Renal pelvis (tissue), 12 donors: ENCODE data around the gene MIPEP. TPM values are rescaled to one million over a fixed set of nuclear protein-coding genes. Genes with fewer than 3 reads are reported as not detected.

Source experiments
- DNase-seq: peaks from one replicate; pipeline ENCODE4 v3.0.0-alpha.2; 2013
- long read RNA-seq, 16 experiments: transcript quantifications; one replicate each; lab custom pipeline, GENCODE V29; 2026
- polyA plus RNA-seq, 3 donors: library from polyadenylated mRNA; unstranded; fragments of 120-200 nt; gene quantifications; one replicate each; pipeline ENCODE4 v1.2.1, GENCODE V29; 2013; ENCODE audit not compliant: insufficient read length in 3 of 3

Gene MIPEP
- polyA plus RNA-seq, result 10 to 100 TPM; 27.0 to 28.6 (median 28.0) TPM
- long read RNA-seq, donor 1, transcript MIPEP-201 (19 exons, 2,400 nt), result major isoform, 11 of 35 reads
- long read RNA-seq, donor 1, transcript MIPEP-203 (2 exons, 543 nt), result minor isoform, 6 of 35 reads
- long read RNA-seq, donor 1, partial matches to known transcripts, result 18 of 35 reads
- long read RNA-seq, donor 1, other reads (novel, unspliced or antisense), result 0 of 35 reads
- long read RNA-seq, donor 2, transcript MIPEP-203 (2 exons, 543 nt), result major isoform, 7 of 31 reads
- long read RNA-seq, donor 2, partial matches to known transcripts, result 22 of 31 reads
- long read RNA-seq, donor 2, other reads (novel, unspliced or antisense), result 0 of 31 reads
- long read RNA-seq, donor 3, transcript MIPEP-201 (19 exons, 2,400 nt), result major isoform, 6 of 19 reads
- long read RNA-seq, donor 3, partial matches to known transcripts, result 10 of 19 reads
- long read RNA-seq, donor 3, other reads (novel, unspliced or antisense), result 0 of 19 reads
- long read RNA-seq, donor 4, transcript MIPEP-201 (19 exons, 2,400 nt), result major isoform, 9 of 39 reads
- long read RNA-seq, donor 4, partial matches to known transcripts, result 27 of 39 reads
- long read RNA-seq, donor 4, other reads (novel, unspliced or antisense), result 0 of 39 reads
- long read RNA-seq, donor 5, partial matches to known transcripts, result 0 of 5 reads
- long read RNA-seq, donor 5, other reads (novel, unspliced or antisense), result 0 of 5 reads
- long read RNA-seq, donor 6, transcript MIPEP-201 (19 exons, 2,400 nt), result major isoform, 8 of 32 reads
- long read RNA-seq, donor 6, partial matches to known transcripts, result 21 of 32 reads
- long read RNA-seq, donor 6, other reads (novel, unspliced or antisense), result 0 of 32 reads
- long read RNA-seq, donor 7, transcript MIPEP-203 (2 exons, 543 nt), result major isoform, 9 of 28 reads
- long read RNA-seq, donor 7, transcript MIPEP-201 (19 exons, 2,400 nt), result minor isoform, 6 of 28 reads
- long read RNA-seq, donor 7, partial matches to known transcripts, result 13 of 28 reads
- long read RNA-seq, donor 7, other reads (novel, unspliced or antisense), result 0 of 28 reads
- long read RNA-seq, donor 8, partial matches to known transcripts, result 0 of 3 reads
- long read RNA-seq, donor 8, other reads (novel, unspliced or antisense), result 0 of 3 reads
- long read RNA-seq, donor 9, transcript MIPEP-203 (2 exons, 543 nt), result major isoform, 11 of 44 reads
- long read RNA-seq, donor 9, transcript MIPEP-201 (19 exons, 2,400 nt), result minor isoform, 9 of 44 reads
- long read RNA-seq, donor 9, partial matches to known transcripts, result 24 of 44 reads
- long read RNA-seq, donor 9, other reads (novel, unspliced or antisense), result 0 of 44 reads
- long read RNA-seq, donor 10, transcript MIPEP-203 (2 exons, 543 nt), result major isoform, 6 of 33 reads
- long read RNA-seq, donor 10, partial matches to known transcripts, result 24 of 33 reads
- long read RNA-seq, donor 10, other reads (novel, unspliced or antisense), result 0 of 33 reads
- long read RNA-seq, donor 11, transcript MIPEP-203 (2 exons, 543 nt), result major isoform, 8 of 18 reads
- long read RNA-seq, donor 11, partial matches to known transcripts, result 6 of 18 reads
- long read RNA-seq, donor 11, other reads (novel, unspliced or antisense), result 0 of 18 reads
- long read RNA-seq, donor 12, transcript MIPEP-203 (2 exons, 543 nt), result major isoform, 8 of 29 reads
- long read RNA-seq, donor 12, partial matches to known transcripts, result 18 of 29 reads
- long read RNA-seq, donor 12, other reads (novel, unspliced or antisense), result 0 of 29 reads
- long read RNA-seq, donor 13, partial matches to known transcripts, result 5 of 11 reads
- long read RNA-seq, donor 13, other reads (novel, unspliced or antisense), result 0 of 11 reads
- long read RNA-seq, donor 14, result 0 reads
- long read RNA-seq, donor 15, transcript MIPEP-201 (19 exons, 2,400 nt), result major isoform, 7 of 44 reads
- long read RNA-seq, donor 15, transcript MIPEP-203 (2 exons, 543 nt), result major isoform, 7 of 44 reads
- long read RNA-seq, donor 15, partial matches to known transcripts, result 30 of 44 reads
- long read RNA-seq, donor 15, other reads (novel, unspliced or antisense), result 0 of 44 reads
- long read RNA-seq, donor 16, transcript MIPEP-203 (2 exons, 543 nt), result major isoform, 16 of 54 reads
- long read RNA-seq, donor 16, transcript MIPEP-201 (19 exons, 2,400 nt), result minor isoform, 9 of 54 reads
- long read RNA-seq, donor 16, partial matches to known transcripts, result 29 of 54 reads
- long read RNA-seq, donor 16, other reads (novel, unspliced or antisense), result 0 of 54 reads

GRCh38 chr13:23888658-23889614 is at the start of gene MIPEP:
Gene MIPEP (minus strand): TSS chr13:23889400. CDS start chr13:23889320, 80 bp downstream.
- DNase-seq, result peak; percentile 96

- no peak for DNase-seq
These were observed 45.3 kb upstream of the MIPEP start for GRCh38 chr13:23934520-23934919.

- no peak for DNase-seq
These were observed 39.8 kb upstream of the MIPEP start for GRCh38 chr13:23928985-23929384.

DNA sequence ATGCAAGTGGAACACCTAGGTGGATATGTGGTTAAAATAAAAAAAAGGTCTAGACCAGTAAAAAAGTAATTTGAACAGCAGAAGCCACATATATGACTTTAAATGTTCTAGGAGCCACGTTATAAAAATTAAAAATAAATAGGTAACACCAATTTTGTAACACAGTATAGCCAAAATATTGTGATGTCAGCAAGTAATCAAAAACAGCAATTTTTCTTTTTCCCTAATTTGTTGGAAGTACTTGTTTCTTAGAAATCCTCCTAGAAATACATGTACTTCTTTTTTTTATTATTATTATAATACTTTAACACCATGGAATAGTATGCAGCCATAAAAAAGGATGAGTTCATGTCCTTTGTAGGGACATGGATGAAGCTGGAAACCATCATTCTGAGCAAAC is 33.8 kb upstream of the MIPEP start:
- DNase-seq, result no peak

GRCh38 chr13:23922005-23922932 is 33.1 kb upstream of the MIPEP start:
- no peak for DNase-seq

DNA sequence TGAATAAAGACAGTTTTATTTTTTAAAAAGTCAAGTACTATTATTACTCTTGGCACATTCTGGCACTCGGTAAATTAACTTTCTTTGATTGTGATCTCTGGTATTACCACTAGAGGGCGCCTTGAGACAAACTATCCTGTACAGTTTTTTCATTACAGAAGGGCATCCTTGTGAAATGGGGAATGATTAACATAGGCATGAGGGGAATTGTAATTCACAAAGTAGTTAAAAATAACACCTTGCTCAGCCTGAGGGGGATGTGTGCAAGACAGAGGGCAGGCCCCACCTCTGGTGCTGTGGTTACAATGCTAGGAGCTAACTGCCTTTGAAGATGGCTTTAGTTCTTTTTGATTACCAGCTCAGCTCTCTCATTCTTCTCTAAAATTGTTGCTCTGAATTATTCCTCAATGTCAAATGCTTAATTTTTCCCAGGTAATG is 32.3 kb upstream of the MIPEP start:
- peak; percentile 66 for DNase-seq

DNA sequence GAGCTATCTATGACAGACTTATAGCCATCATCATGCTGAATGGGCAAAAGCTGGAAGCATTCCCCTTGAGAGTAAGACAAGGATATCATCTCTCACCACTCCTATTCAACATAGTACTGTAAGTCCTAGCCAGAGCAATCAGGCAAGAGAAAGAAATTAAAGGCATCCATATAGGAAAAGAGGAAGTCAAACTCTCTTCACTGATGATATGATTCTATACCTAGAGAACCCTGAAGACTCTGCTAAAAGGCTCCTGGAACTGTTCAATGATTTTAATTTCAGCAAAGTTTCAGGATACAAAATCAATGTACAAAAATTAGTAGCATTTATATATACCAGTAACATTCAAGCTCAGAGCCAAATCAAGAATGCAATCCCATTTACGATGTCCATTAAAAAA is 29.8 kb upstream of the MIPEP start:
- DNase-seq, result no peak

- no peak for DNase-seq
These were observed 29.0 kb upstream of the MIPEP start for GRCh38 chr13:23918208-23918607.

- no peak for DNase-seq
These were observed 26.1 kb upstream of the MIPEP start for GRCh38 chr13:23915308-23915707.

DNA sequence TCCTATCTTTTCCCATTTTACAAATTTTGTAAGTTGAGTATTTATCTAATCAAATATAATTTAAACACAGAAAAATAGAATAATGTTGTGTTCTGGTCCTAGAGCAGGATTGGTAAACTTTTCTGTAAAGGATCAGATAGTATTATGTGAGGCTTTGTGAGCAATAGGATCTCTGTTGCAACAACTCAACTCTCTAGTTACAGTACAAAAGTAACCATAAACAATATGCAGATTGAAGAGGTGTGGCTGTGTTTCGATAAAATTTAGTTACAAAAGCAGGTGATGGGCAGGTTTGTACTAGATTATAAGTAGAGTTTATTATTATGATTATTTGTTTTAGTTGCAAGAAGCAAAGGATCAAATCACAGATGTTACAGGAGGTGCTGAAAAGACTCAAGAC is 23.3 kb upstream of the MIPEP start:
- DNase-seq, result no peak

DNA sequence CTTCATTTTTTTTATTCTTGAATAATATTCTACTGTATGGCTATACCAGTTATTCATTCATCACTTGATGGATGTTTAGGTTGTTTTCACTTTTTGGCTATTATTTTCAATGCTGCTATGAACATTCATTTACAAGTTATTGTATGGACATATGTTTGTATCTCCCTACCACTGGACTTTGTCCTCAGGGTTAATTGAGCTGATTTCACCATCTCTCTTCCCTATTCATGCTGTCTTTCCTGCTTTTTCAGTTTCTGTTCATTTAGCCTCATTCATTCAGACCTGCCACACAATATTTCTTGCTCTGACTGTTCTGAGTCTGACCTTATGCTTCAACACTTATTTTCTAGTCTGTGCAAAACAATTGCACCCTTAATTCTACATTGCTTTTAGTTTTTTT is 20.4 kb upstream of the MIPEP start:
- DNase-seq, result no peak

DNA sequence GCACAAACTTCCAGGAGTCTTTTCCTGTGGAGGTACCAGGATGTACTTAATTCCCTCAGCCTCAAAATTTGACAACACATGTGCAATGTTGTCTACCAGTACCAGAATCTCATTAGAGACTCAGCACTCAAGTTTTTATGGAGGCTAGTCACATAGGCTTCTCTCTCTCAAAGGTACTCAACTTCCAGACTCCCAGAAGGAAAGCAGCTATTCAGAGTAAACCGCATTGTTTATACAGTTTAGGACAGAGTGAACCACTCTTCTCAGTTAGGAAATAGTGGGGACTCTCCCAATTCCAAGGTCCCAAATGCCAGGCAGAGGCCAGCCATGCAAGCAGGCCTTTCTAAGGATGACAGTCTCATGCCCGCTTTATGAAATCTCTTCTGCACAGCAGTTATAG is 16.6 kb upstream of the MIPEP start:
- DNase-seq, result no peak

GRCh38 chr13:23903906-23904280 is 14.7 kb upstream of the MIPEP start:
- no peak for DNase-seq

DNA sequence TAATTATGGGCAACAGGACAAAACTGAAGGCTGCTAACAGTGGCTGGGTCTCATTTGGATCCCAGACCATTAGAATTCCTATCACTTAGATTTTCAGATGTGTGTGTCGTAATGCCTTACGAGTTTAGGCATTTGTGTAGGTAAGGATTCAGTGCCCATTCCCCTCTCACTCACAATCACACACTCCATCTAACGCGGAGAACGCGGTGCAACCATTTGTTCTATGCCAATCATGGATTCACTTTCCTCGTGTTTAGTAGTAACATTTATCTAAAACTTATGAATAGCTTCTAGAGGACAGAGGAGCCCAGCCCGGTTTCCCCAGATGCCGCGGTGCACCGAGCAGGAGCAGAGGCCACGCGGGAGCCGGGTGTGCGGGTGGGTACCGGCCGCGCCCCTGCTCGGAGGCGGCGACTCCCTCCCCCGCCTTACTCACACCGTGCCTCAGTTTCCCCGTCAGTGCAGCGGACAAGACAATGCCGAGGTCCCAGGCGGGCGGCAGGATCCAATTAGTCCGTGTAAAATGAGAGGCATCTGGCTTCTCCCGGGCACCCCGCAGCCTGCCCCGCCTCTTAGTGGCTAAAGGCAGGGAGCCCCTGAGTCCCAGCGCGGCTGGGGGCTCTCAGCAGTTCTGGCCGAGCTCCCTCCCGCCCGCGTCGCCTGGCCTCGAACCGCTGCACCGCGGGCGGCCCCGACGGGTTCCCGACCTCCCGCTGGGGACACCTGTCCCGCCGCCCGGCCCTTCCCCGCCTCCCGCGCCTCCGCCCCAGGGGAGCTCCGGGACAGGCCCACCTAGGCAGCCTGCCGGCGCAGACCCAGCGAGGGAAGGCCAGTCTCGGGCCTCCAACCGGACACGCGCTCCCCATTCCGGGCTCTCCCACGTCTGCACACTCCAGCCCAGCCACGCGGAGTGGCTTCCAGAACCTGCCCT is 14.0 kb upstream of the MIPEP start:
- DNase-seq, result no peak

GRCh38 chr13:23901365-23901764 is 12.2 kb upstream of the MIPEP start:
- no peak for DNase-seq

DNA sequence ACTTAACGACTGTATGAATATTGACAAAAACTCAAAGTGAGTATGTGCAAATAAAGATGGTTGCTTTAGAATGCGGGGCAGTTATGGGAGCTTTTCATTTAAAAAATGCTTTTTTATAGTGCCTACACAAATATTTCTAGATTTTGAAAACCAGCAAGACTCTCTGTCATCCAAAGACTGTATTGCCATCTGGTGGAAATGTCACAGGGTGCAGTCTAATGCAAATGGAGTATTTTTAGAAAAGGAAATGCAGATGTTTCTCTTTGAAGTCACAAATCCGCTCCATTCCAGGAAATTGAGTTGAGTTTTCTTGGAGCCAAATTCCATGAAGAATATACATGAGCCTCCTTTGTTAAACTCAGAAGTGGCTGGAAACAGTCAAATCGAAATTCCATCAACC is 10.4 kb upstream of the MIPEP start:
- no peak for DNase-seq
